Measurements from ENCODE around the gene CXXC5. TPM values are rescaled to one million over a fixed set of nuclear protein-coding genes. Genes with fewer than 3 reads are reported as not detected.

The CXXC5 gene
- total RNA-seq, 2 donors from 2014 or later: 32.3 to 40.4 TPM

GRCh38 chr5:139677736-139678613 is 29.8 kb downstream of the CXXC5 start:
- Histone ChIP-seq H3K36me3 (no peaks in the 10 kb centered on the region), H3K9me3 (no peaks in the 10 kb centered on the region), H3K27me3 (no peaks in the 10 kb centered on the region), H3K4me3 (no peak overlapping the region), H3K4me1 (no peaks in the 10 kb centered on the region), H3K9ac (ENCODE audit: low read depth in 2 of 2, low read length in 2 of 2) (no peak overlapping the region), H3K27ac (no peak overlapping the region)
- TF ChIP-seq CTCF (IDR thresholded peaks at IDR 0.05): no peak
- DNase-seq: no peak
- intact Hi-C loops (cut with DNase I): no loop called here

GRCh38 chr5:139678751-139679750 is 30.9 kb downstream of the CXXC5 start:
- Histone ChIP-seq H3K4me3 (no peak overlapping the region), H3K27ac (no peak overlapping the region), H3K27me3 (no peaks in the 10 kb centered on the region), H3K9ac (ENCODE audit: low read depth in 2 of 2, low read length in 2 of 2) (no peak overlapping the region), H3K36me3 (no peaks in the 10 kb centered on the region), H3K4me1 (no peaks in the 10 kb centered on the region), H3K9me3 (no peaks in the 10 kb centered on the region)
- no peak for DNase-seq
- TF ChIP-seq CTCF (IDR thresholded peaks at IDR 0.05): no peak
- intact Hi-C loops (cut with DNase I): no loop called here

GRCh38 chr5:139680368-139681111 is 32.4 kb downstream of the CXXC5 start:
- Histone ChIP-seq H3K27me3 (no peaks in the 10 kb centered on the region), H3K9ac (ENCODE audit: low read depth in 2 of 2, low read length in 2 of 2) (no peak overlapping the region), H3K4me3 (no peak overlapping the region), H3K9me3 (no peaks in the 10 kb centered on the region), H3K4me1 (no peaks in the 10 kb centered on the region), H3K36me3 (no peaks in the 10 kb centered on the region), H3K27ac (no peak overlapping the region)
- intact Hi-C loops (cut with DNase I): no loop called here
- no peak for TF ChIP-seq CTCF (IDR thresholded peaks at IDR 0.05)
- no peak for DNase-seq

- H3K9ac ChIP-seq (ENCODE audit: low read depth in 2 of 2, low read length in 2 of 2): no peak overlapping the region
- H3K9me3 ChIP-seq: no peaks in the 10 kb centered on the region
- H3K36me3 ChIP-seq: no peaks in the 10 kb centered on the region
- H3K4me1 ChIP-seq: no peaks in the 10 kb centered on the region
- H3K27me3 ChIP-seq: no peaks in the 10 kb centered on the region
- DNase-seq: no peak
- H3K27ac ChIP-seq: no peak overlapping the region
- no peak for TF ChIP-seq CTCF (IDR thresholded peaks at IDR 0.05)
- intact Hi-C loops (cut with DNase I): no loop called here
- no peak overlapping the region for H3K4me3 ChIP-seq
Measured at GRCh38 chr5:139681112-139681458, 32.9 kb downstream of the CXXC5 start.

GRCh38 chr5:139681466-139681865 is 33.3 kb downstream of the CXXC5 start:
- DNase-seq: no peak
- H3K4me1 ChIP-seq: no peaks in the 10 kb centered on the region
- no peaks in the 10 kb centered on the region for H3K36me3 ChIP-seq
- intact Hi-C loops (cut with DNase I): no loop called here
- no peaks in the 10 kb centered on the region for H3K9me3 ChIP-seq
- no peak overlapping the region for H3K27ac ChIP-seq
- TF ChIP-seq CTCF (IDR thresholded peaks at IDR 0.05): no peak
- no peak overlapping the region for H3K9ac ChIP-seq (ENCODE audit: low read depth in 2 of 2, low read length in 2 of 2)
- no peaks in the 10 kb centered on the region for H3K27me3 ChIP-seq
- H3K4me3 ChIP-seq: no peak overlapping the region

Data from colonic mucosa (tissue), 4 donors.